ENCODE measurements around the gene CPNE2. TPM values are rescaled to one million over a fixed set of nuclear protein-coding genes. Genes with fewer than 3 reads are reported as not detected.

The CPNE2 gene
- polyA plus RNA-seq, 3 donors: 29.6 to 35.4 (median 31.4) TPM

DNA sequence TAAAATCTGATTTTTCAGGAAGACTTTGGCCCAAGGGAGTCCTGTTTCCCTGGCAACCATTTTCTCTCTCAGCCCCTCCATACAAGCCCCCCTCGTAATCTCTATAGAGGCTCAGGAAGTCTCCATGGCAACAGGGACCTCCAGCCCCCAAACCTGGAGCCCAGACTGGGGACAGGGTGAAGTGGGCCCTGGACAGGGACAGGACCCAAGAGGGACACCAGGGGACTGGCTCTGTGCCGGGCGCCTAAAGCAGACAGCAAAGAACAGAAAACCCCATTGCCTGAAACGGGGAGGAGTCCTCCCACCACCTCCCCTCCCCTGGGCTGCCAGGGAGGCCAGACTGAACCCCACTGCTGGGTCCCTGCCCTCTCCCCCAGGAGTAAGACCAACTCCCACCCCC lies 40.6 kb downstream of the CPNE2 start:
- no peak for DNase-seq (ENCODE audit: extremely low read depth in 1 of 11, low read depth in 9 of 11, low spot score in 4 of 11)

GRCh38 chr16:57133886-57134285 lies 41.5 kb downstream of the CPNE2 start:
- no peak for DNase-seq (ENCODE audit: extremely low read depth in 1 of 11, low read depth in 9 of 11, low spot score in 4 of 11)

GRCh38 chr16:57134982-57135381 lies 42.6 kb downstream of the CPNE2 start:
- DNase-seq (ENCODE audit: extremely low read depth in 1 of 11, low read depth in 9 of 11, low spot score in 4 of 11): no peak

- no peak for DNase-seq (ENCODE audit: extremely low read depth in 1 of 11, low read depth in 9 of 11, low spot score in 4 of 11)
Measured at GRCh38 chr16:57137043-57137442, 44.7 kb downstream of the CPNE2 start.

- no peak for DNase-seq (ENCODE audit: extremely low read depth in 1 of 11, low read depth in 9 of 11, low spot score in 4 of 11)
Measured at GRCh38 chr16:57137566-57138273, 45.3 kb downstream of the CPNE2 start.

DNA sequence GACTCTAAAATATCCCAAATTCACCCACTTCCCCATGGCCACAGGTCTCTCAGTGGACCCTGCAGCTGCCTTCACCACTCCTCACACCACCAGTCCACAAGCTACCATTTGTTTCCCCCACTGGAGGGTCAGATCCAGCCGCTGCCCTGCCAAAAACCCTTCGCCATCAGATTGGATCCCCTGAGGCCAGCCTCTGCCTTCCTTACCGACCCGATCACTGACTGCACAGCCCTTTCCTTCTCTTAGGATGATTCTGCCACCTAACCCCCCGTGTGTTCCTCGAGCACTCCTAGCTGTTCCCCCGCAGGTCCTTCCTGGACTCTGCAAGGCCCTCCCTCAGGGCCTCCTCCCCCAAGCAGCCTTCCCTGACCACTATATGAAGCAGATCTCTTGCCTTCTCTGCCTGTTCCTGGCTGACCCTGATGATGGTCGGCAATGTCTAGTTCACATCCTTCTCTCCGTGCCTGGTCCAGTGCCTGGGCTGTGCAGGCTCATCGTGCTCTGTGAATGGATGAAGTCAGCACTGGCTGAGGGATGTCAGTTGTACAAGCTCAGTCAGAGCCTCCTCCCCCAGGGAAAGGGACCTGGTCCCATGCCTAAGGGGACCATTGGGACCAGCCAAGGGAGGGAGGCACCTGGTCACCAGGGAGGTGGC lies 46.0 kb downstream of the CPNE2 start:
- DNase-seq (ENCODE audit: extremely low read depth in 1 of 11, low read depth in 9 of 11, low spot score in 4 of 11): no peak

DNA sequence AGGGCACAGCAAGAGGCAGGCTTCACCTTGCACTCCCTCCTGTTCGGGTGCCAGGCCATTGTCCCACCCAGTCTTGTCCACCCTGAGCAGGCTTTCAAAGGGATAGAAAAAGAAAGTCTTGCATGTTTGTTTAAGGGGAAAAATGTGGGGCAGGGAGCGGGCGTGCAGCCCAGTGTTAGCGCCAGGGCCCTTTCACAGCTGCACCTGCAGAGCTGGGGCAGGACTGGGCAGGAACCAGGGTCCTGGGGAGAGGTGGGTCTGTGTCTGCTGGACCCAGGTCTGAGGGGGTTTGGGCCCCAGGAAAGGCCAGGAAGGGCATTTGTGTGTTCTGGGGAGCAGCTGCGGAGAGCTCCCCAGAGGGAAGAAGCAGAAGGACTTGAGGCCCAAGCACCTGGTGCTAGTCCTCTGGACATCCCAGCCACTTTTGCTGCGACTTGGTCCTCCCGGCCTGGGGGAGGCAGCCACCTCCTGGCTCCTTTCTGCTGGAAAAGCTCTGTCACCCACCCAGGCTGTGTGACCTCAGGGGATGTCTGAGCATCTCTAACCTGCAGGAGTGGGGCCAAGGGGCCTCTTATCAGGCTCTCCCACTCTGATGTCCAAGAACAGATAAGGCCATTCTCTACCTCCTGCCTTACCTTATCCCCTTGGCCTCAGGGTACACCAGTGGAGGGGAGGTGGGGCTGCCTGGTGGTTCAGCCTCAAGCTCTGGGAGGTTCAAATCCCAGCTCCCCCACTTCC lies 48.7 kb downstream of the CPNE2 start:
- no peak for DNase-seq (ENCODE audit: extremely low read depth in 1 of 11, low read depth in 9 of 11, low spot score in 4 of 11)

DNA sequence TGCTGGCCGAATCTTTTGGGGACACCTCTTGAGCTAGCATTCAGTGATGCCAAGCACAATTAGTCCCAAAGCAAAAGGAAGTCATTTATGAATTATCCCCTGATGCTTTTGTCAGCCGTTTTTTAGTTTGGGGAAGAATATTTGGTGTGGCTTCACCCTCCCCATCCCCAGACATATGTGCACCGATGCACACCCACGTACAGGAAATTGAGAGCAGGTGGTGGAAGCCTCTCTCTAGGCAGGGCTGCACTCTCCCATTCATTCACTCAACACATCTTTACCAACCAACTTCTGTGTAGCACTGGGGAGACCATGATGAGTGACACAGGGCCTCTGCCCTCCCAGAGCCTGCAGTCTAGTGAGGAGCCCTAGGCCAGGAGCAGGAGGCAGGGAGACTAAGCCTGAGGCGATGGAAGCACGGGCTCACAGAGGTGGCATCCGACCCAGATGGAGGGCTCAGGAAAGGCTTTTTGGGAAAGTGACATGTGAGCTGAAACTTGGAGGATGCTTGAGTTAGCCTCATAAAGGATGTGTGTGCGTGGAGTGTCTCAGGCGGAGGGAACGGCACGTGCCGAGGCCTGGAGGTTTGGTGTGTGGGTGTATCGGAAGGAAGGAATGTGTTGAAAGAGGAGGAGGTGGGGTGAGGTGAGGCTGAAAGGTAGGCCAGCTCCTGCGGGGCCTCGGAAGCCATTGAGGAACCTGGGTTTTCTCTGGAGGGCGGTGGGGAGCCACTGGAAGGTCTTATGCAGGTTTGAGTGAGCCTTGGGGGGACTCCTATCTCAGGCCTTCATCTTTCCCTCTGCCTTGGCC lies 49.6 kb downstream of the CPNE2 start:
- no peak for DNase-seq (ENCODE audit: extremely low read depth in 1 of 11, low read depth in 9 of 11, low spot score in 4 of 11)

- no peak for DNase-seq (ENCODE audit: extremely low read depth in 1 of 11, low read depth in 9 of 11, low spot score in 4 of 11)
Measured at GRCh38 chr16:57143149-57143921, 51.0 kb downstream of the CPNE2 start.

GRCh38 chr16:57144027-57144426 lies 51.6 kb downstream of the CPNE2 start:
- DNase-seq (ENCODE audit: extremely low read depth in 1 of 11, low read depth in 9 of 11, low spot score in 4 of 11): no peak

DNA sequence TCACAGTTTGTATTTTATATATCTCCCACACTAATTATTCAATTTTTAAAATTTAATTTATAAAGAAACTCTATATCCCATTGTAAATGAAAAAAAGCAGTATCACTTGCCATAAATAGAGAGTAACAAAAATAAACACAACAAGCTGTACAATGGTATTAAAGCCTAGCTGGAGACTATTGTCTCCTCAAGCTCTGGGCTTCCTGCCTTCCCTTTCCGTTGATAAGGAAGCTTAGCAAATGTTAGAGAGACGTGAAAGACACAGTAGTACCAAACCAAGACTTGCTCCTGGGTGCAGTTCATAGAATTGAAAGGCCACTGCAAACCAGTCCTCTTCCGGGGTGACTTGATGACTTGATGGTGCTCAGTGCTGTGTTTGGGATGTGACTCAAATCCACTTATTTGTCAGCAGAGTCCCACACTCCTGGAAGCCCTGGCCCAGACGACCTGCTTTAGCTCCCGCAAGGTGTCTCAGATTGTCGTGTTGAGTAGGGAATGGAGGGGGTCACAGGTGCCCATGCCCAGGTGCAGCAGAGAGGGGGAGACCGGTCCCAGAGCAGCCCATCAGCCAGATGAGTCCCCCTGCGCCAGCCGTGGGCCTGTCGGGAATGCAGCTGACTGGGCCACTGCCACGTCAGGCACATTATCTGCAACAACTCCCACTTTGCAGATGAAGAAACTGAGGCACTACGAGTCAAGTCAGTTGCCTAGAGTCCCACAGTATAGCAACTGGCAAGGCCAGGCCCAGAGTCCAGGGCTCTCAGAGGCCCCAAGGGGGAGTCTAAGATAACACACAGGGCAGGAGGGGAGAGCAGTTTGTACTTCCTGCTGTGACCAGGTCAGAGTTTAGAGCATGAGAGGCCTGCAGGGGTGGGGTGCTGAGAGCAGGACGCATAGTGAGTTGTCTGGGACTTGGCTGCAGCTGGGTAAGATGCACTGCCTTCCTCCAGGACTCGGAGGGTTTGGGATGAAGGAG lies 53.0 kb downstream of the CPNE2 start:
- DNase-seq (ENCODE audit: extremely low read depth in 1 of 11, low read depth in 9 of 11, low spot score in 4 of 11): no peak

DNA sequence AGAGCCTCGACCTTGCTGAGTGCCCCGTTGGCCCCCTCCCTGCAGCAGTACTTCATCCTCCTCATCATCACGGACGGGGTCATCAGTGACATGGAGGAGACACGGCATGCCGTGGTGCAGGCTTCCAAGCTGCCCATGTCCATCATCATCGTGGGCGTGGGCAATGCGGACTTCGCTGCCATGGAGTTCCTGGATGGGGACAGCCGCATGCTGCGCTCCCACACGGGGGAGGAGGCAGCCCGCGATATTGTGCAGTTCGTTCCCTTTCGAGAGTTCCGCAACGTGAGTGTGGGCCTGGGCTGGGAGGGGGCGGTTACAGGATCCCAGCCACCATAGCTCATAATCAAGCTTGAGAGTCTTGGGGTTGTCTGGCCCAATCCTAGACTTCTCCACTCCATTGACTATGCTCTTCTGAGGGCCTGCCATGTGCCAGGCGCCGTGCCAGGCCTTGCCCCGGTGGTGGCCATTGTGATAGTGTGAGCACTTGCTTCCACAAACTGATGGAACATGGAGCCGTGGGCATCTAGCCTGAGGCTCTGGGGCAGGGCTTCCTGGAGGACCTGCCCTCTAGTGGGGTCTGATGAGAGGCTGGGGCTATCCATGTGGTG lies 53.8 kb downstream of the CPNE2 start:
- DNase-seq (ENCODE audit: extremely low read depth in 1 of 11, low read depth in 9 of 11, low spot score in 4 of 11): no peak

GRCh38 chr16:57146735-57147134 lies 54.4 kb downstream of the CPNE2 start:
- DNase-seq (ENCODE audit: extremely low read depth in 1 of 11, low read depth in 9 of 11, low spot score in 4 of 11): no peak

GRCh38 chr16:57147381-57148221 lies 55.2 kb downstream of the CPNE2 start:
- DNase-seq (ENCODE audit: extremely low read depth in 1 of 11, low read depth in 9 of 11, low spot score in 4 of 11): peak in 3 of 11 donors; percentile 31 to 48 (median 42)

DNA sequence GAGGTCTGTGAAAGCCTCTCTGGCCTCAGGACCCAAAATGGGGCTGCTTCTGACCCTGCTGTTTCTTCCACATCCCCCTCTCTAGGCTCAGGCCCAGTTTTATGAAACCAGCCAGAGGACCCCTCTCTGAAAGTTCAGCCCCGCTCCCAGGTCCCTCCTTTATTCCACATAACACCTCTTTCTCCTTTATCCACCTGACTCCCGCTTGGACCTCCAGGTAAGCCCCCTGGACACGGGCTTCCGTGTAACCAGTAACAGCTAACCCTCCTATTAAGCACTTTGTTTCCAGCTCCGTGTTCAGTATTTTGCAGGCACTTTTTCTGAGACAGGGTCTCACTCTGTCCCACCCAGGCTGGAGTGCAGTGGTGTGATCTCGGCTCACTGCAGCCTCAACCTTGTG lies 56.1 kb downstream of the CPNE2 start:
- DNase-seq (ENCODE audit: extremely low read depth in 1 of 11, low read depth in 9 of 11, low spot score in 4 of 11): no peak

- no peak for DNase-seq (ENCODE audit: extremely low read depth in 1 of 11, low read depth in 9 of 11, low spot score in 4 of 11)
Measured at GRCh38 chr16:57149391-57149790, 57.0 kb downstream of the CPNE2 start.
